ENCODE data around the gene PNLIPRP2. TPM values are rescaled to one million over a fixed set of nuclear protein-coding genes. Genes with fewer than 3 reads are reported as not detected.

Gene PNLIPRP2
- total and polyA plus RNA-seq, 2 of the 4 experiments (the other 2 are of a cell fraction): not detected

GRCh38 chr10:116621934-116622655 lies 1.3 kb downstream of the PNLIPRP2 start:
- no peak for DNase-seq
- Histone ChIP-seq H4K5ac (ENCODE audit: low read depth, low read length) (no peak overlapping the region), H2BK120ac (ENCODE audit: low read depth, low read length) (no peak overlapping the region), H3K23ac (ENCODE audit: low read depth, low read length) (no peak overlapping the region), H3K14ac (replicated peaks; ENCODE audit: low read depth, low read length) (no peak overlapping the region), H3K9me3 (ENCODE audit: control insufficient read depth, insufficient read depth, low read length) (no peaks in the 10 kb centered on the region), H2BK15ac (ENCODE audit: low read depth, low read length) (no peak overlapping the region), H3K27ac (ENCODE audit: insufficient read depth, low read length) (no peak overlapping the region), H3K18ac (ENCODE audit: low read depth, low read length) (no peak overlapping the region), H4K91ac (ENCODE audit: insufficient read depth, low read depth, low read length) (no peak overlapping the region), H3K9me1 (ENCODE audit: insufficient read depth, low read length) (no peaks in the 10 kb centered on the region), H3K4me2 (ENCODE audit: low read depth, low read length) (no peak overlapping the region), H3K9ac (ENCODE audit: low read depth, low read length) (no peak overlapping the region), H2AFZ (replicated peaks; ENCODE audit: low read length, poor library complexity) (no peak overlapping the region), H3K27me3 (ENCODE audit: control insufficient read depth, insufficient read depth, low read length) (peaks cover 4% of the 10 kb centered on the region), H2AK5ac (ENCODE audit: low read depth, low read length) (no peak overlapping the region), H4K20me1 (ENCODE audit: insufficient read depth, low read length) (no peaks in the 10 kb centered on the region), H3K56ac (ENCODE audit: extremely low read depth, insufficient read depth, low read length) (no peak overlapping the region), H3K4ac (ENCODE audit: low read depth, low read length) (no peak overlapping the region), H3K36me3 (ENCODE audit: control insufficient read depth, insufficient read depth, low read length) (no peaks in the 10 kb centered on the region), H2AK9ac (replicated peaks; ENCODE audit: low read depth, low read length, poor library complexity) (no peak overlapping the region), H3K4me3 (ENCODE audit: insufficient read depth, low read depth, low read length) (no peak overlapping the region), H2BK20ac (ENCODE audit: low read depth, low read length) (no peak overlapping the region), H3K4me1 (ENCODE audit: control insufficient read depth, insufficient read depth, low read length) (no peaks in the 10 kb centered on the region), H2BK5ac (ENCODE audit: low read depth, low read length, poor library complexity, severe bottlenecking) (no peak overlapping the region), H4K8ac (ENCODE audit: low read depth in 2 of 2, low read length in 2 of 2) (no peak overlapping the region), H3K79me1 (ENCODE audit: low read depth in 1 of 2, low read length in 2 of 2) (no peaks in the 10 kb centered on the region)
- no peak for ATAC-seq (ENCODE audit: low read depth)
- dilution Hi-C loops (cut with HindIII; ENCODE audit: low sequenced_read_pairs, unreplicated experiment): no loop called here
- 20% methylated on average over 4 of the region's 11 CpGs; no CpG with 5 or more reads in 1 of the 2 experiments for WGBS, 2 experiments (ENCODE audit: extremely low coverage in 2 of 2, insufficient read length in 1 of 2)
- ChIA-PET CTCF (no interaction called here), POLR2A (ENCODE audit: unreplicated experiment) (no interaction called here)
- intact Hi-C loops (cut with micrococcal nuclease): no loop called here
- no peak for TF ChIP-seq MXI1 (IDR thresholded peaks at IDR 0.05; ENCODE audit: borderline replicate concordance, low read depth, low read length)
- TF ChIP-seq USF2 (IDR thresholded peaks at IDR 0.05; ENCODE audit: low read depth, low read length): no peak
- TF ChIP-seq BHLHE40 (IDR thresholded peaks at IDR 0.05; ENCODE audit: low read depth, low read length): no peak
- no peak for TF ChIP-seq RCOR1 (IDR thresholded peaks at IDR 0.05; ENCODE audit: insufficient replicate concordance, low read length)
- no peak for TF ChIP-seq NFE2L2 (IDR thresholded peaks at IDR 0.05; ENCODE audit: low read depth, low read length)
- no peak for TF ChIP-seq SMC3 (IDR thresholded peaks at IDR 0.05; ENCODE audit: low read depth, low read length)
- no peak for TF ChIP-seq RAD21 (IDR thresholded peaks at IDR 0.05; ENCODE audit: low read length)
- TF ChIP-seq CHD1 (IDR thresholded peaks at IDR 0.05; ENCODE audit: low read depth, low read length): no peak
- TF ChIP-seq MAFK (IDR thresholded peaks at IDR 0.05; ENCODE audit: low read depth, low read length): no peak
- no peak for TF ChIP-seq ELK1 (IDR thresholded peaks at IDR 0.05; ENCODE audit: borderline replicate concordance, low read depth, low read length)
- no peak for TF ChIP-seq CTCF (conservative IDR thresholded peaks at IDR 0.05; ENCODE audit: low read depth, low read length)
- TF ChIP-seq MAZ (IDR thresholded peaks at IDR 0.05; ENCODE audit: borderline replicate concordance, low read depth, low read length): no peak
- TF ChIP-seq FOS (IDR thresholded peaks at IDR 0.05; ENCODE audit: low read depth, low read length): no peak
- TF ChIP-seq POLR2A (IDR thresholded peaks at IDR 0.05; ENCODE audit: low read depth, low read length): no peak
- in situ Hi-C loops (cut with MboI; ENCODE audit: low sequenced_read_pairs): no loop called here
- BruUV-seq (replicated peaks): no TSS peak

Measured in IMR-90 (cell line).